Right kidney (tissue), 1 donor: ENCODE data around the gene PHKB.
"Not testable (repeated sequence)": the region's sequence is repeated elsewhere in the genome, so short reads cannot be mapped to it uniquely, and the experiment has no call there.

ENCODE experiments used
- DNase-seq: peaks from one replicate; pipeline ENCODE4 v3.0.0-alpha.2; 2016

Gene PHKB

DNA sequence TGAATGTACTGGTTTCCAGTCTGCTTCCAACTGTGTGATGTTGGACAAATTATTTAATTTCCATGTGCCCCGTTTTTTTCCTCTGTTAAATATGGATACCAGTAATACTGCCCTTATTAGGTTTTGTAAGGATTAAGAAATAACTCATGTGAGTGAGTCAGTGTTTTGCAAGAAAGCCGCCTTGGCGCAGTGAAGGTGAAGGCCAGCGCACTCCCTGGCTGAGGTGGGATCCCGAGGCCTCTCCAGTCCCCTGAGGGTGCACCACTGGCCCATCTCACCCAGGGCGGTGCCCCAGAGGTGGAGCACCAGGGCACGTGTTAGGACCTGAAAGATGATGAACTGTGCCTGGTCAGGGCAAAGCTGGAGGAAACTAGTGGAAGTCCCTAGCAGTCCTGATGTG, 43.5 kb downstream of the PHKB start:
- DNase-seq = no peak

DNA sequence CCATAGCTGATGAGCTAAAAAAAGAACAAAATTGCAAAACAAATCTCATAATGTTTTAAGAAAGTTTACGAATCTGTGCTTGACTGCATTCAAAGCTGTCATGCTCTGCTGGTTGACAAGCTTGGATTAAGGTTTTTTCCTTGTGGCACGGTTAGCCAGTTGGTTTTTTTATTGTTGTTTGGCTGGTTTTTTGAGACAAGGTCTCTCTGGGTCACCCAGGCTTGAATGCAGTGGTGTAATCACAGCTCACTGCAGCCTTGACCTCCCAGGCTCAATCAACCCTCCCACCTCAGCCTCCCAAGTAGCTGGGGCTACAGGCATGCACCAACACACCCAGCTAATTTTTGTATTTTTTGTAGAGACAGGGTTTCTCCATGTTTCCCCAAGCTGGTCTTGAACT, 45.7 kb downstream of the PHKB start:
- DNase-seq = no peak

DNA sequence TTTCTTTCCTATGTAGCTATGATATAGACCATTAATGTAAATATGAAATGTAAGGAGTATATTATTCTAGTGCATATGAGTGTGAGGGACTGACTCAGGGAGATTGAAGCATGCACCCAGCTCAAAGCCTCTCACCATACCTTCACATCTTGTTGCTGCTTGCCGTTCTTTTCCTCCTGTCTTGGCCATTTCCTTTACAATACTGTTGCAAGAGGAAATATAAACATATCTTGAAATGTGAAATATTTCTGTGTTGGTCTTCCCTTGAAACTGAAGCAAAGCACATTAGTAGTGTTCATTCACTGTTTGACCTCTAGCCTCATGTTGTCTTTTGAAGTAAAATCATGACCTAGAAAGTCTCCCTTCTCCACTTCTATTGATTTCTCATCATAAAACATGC, 46.6 kb downstream of the PHKB start:
- no peak for DNase-seq

DNA sequence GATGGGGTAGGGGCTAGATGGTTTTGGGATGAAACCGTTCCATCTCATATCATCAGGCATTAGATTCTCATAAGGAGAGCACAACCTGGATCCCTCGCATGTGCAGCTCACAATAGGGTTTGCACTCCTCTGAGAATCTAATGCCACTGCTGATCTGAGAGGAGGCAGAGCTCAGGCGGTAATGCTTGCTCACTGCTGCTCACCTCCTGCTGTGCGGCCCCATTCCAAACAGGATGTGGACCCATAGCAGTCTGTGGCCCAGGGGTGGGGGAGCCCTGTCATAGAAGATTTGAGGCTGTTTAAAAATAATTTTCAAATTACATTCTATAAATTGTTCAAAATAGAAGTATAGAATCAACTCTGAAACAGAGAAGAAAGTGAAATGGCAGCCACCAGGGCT, 50.8 kb downstream of the PHKB start:
- no peak for DNase-seq

DNA sequence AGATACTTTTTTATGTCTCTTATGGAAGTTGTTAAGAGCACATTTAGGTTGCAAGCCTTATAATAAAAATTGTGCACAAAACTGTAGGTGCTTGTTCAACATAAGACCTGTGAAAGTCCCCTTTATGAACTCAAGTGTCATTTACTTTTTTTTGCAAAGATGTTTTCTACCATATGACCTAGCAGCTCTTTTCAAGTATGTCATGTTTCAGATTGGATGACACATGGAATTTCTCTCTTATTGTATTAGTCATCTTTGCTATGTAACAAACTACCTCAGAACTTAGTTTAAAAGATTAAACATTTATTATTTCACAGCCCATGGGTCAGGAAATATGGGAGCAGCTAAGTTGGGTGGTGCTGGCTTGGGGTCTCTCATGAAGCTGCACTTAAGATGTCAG, 57.9 kb downstream of the PHKB start:
- no peak for DNase-seq

DNA sequence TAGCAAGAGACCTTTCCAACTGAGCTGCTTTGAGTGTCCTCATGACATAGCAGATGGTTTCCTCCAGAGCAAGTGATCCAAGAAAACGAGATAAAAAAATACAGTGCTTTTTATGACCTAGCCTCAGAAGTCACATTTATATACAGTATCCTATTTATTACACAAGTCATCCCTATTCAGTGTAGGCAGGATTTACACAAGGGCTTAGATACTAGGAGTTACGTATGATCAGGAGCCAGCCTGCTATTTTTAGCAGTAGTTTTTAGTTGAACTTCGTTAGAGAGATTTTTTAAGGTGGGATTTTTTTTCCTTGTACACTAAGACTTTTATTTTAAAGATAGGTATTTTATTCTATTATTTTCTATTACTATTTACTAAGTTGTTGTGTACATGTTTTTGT, 58.4 kb downstream of the PHKB start:
- DNase-seq = no peak

DNA sequence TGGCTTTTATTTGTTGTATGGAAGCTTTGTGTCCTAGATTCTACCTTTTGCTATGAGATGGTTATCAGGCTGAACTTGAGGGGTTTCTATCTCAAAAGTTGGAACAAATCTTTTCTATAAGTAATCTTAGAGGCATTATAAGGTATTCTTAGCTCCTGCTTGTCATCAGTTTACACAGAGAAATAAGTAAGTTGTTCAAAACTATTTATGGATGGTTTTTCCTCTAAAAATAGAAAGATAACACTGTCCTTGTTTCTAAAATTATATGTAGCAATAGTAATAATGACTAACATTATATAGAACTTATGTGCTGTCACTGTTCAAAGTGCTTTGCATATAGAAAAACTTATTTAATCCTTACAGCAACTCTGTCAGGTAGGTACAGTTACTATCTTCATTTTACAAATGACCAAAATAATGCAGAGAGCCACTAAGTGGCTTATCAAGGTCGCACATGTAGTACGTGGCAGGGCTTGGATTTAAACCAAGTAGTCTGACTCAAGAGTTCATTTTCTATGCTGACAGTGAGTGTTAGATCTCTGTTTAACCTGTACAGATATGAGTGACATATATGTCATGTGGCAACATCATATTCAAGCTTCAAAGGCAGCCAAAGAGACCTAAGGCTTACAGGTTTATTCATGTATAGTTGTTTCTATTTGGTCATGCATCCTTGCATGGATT, 59.0 kb downstream of the PHKB start:
- no peak for DNase-seq

DNA sequence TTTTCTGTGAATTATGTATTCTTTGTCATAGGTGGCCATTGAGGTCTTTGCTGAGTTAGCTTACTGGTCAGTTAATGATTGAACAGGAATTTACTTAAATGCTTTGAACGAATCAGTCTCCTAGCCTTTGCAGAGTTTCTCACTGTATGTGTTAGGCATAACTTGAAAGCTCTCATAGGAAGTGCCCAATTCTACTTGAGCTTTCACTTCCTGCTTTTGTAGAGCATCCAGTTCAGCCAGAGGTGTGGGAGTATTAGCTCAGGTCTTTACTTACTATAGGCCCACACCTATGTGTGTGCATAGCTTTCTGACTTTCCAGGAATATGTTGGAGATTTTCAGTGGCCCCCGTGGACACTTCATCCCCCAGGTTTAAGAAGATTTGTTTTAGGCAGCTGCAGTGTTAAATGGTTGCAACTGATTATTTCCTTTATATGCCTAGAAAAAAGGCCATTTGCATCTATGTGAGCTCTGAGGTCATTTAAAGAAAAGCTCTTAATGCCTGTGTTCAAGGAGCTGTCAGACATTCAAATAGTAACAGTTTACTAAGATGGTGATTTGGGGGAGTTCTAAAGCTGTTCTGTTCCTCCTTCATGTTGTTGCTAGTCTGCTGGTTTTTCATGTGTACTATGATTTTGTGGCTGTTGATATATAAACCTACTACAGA, 62.3 kb downstream of the PHKB start:
- no peak for DNase-seq

DNA sequence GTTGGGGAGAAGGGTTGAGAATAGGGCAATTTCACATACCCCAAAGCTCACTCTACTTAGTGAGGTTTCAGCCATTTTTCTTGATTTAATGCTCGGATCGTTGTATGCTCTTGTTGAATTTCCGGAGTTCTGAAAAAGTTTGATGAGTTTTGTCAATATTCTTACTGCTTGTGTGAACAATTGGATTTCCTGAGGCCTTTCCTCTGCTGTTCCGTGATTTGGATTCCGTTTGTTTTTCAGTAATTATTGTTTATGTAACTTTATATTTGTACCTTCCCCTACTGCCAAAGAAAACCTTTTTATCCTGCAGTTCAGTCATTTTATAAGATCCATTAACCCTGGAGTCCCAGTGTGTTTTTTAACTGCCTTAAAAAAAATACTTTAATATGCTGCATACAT, 62.9 kb downstream of the PHKB start:
- DNase-seq = no peak

DNA sequence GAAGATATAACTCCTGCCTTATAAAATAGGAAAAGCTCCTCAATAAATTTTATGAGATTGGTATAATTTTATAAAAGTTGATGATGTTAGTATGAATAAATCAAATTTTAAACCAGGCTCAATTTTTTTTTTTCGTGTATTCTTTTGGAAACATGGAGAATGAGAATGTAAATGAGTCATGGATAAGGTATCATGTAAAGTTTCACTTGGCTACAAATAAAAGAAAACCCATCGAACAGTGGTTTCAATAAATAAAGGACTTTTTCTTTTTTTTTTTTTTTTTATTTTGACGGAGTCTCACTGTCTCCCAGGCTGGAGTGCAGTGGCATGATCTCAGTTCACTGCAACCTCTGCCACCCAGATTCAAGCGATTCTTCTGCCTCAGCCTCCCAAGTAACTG, 67.3 kb downstream of the PHKB start:
- no peak for DNase-seq

DNA sequence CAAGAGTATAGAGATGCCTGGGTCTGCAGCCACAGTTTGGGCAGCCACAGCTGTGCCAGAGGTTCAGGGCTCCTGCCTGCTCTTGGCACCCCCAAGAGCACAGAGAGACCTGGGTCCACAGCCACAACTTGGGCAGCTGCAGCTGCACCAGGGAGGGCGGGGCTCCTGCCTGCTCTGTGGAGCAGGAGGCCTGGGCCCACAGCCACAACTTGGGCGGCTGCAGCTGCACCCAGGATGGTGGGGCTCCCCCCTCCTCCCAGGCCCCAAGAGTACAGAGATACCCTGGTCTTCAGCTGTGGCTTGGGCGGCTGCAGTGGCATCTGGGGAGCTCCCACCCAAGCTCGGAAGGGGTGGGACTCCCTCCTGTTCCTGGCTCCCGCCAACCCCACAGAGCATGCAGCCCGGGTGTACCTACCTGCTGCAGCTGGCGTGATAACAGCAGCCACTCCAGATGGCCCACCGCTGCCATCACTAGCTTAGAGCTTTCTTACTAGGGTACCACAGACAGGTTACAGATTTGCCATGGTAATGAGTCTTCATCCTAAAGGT, 72.7 kb downstream of the PHKB start:
- DNase-seq = no peak

DNA sequence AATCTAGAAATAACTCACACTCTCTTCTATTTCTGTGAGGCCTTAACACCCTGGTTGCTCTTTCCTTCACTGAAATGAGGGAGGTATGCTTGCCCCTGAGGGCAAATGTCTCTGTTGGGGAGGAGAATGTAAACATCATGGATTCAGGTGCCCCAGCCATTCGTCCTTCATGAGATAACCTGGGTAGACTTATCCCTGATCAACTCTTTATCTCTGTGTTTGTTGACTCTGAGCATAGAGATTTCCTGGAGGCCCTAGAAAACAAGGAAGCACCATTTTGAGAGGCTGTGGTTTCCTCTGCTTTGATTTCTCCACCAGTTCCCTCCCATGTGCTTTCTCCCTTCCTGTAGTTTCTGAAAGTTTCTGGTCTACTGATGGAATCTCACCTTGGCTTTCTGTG, 77.3 kb downstream of the PHKB start:
- no peak for DNase-seq

DNA sequence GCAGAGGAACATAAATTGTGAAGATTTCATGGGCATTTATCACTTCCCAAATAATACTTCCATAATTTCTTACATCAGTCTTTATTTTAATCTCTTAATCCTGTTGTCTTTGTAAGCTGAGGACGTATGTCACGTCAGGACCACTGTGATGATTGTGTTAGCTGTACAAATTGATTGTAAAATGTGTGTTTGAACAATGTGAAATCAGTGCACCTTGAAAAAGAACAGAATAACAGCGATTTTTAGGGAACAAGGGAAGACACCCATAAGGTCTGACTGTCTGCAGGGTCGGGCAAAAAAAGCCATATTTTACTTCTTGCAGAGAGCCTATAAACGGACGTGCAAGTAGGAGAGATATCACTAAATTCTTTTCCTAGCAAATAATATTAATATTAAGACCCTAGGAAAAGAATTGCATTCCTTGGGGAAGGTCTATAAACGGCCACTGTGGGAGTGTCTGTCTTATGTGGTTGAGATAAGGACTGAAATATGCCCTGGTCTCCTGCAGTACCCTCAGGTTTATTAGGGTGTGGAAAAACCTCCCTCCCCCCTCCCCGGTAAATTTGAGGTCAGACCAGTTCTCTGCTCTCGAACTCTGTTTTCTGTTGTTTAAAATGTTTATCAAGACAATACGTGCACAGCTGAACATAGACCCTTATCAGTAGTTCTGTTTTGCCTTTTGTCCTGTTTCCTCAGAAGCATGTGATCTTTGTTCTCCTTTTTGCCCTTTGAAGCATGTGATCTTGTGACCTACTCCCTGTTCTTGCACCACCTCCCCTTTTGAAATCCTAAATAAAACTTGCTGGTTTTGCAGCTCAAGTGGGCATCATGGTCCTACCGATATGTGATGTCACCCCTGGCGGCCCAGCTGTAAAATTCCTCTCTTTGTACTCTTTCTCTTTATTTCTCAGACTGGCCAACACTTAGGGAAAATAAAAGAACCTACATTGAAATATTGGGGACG, 78.9 kb downstream of the PHKB start:
- DNase-seq = not testable (repeated sequence)

DNA sequence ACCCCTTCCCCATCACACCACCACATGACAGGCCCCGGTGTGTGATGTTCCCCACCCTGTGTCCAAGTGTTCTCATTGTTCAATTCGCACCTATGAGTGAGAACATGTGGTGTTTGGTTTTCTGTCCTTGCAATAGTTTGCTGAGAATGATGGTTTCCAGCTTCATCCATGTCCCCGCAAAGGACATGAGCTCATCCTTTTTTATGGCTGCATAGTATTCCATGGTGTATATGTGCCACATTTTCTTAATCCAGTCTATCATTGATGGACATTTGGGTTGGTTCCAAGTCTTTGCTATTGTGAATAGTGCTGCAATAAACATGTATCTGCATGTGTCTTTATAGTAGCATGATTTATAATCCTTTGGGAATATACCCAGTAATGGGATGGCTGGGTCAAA, 80.0 kb downstream of the PHKB start:
- not testable (repeated sequence) for DNase-seq

DNA sequence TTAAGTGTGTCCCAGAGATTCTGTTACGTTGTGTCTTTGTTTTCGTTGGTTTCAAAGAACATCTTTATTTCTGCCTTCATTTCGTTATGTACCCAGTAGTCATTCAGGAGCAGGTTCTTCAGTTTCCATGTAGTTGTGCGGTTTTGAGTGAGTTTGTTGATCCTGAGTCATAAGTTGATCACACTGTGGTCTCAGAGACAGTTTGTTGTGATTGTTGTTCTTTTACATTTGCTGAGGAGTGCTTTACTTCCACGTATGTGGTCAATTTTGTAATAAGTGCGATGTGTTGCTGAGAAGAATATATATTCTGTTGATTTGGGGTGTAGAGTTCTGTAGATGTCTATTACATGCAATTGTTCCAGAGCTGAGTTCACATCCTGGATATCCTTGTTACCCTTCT, 83.1 kb downstream of the PHKB start:
- DNase-seq = not testable (repeated sequence)

DNA sequence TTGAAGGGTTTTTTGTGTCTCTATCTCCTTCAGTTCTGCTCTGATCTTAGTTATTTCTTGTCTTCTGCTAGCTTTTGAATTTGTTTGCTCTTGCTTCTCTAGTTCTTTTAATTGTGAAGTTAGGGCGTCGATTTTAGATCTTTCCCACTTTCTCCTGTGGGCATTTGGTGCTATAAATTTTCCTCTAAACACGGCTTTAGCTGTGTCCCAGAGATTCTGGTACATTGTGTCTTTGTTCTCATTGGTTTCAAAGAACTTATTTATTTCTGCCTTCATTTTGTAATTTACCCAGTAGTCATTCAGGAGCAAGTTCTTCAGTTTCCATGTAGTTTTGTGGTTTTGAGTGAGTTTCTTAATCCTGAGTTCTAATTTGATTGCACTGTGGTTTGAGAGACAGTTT, 90.1 kb downstream of the PHKB start:
- DNase-seq = not testable (repeated sequence)

DNA sequence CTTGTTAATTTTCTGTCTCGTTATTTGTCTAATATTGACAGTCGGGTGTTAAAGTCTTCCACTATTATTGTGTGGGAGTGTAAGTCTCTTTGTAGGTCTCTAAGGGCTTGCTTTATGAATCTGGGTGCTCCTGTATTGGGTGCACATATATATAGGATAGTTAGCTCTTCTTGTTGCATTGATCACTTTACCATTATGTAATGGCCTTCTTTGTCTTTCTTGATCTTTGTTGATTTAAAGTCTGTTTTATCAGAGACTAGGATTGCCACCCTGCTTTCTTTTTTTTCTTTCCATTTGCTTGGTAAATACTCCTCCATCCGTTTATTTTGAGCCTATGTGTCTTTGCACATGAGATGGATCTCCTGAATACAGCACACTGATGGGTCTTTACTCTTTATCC, 90.6 kb downstream of the PHKB start:
- DNase-seq = not testable (repeated sequence)

DNA sequence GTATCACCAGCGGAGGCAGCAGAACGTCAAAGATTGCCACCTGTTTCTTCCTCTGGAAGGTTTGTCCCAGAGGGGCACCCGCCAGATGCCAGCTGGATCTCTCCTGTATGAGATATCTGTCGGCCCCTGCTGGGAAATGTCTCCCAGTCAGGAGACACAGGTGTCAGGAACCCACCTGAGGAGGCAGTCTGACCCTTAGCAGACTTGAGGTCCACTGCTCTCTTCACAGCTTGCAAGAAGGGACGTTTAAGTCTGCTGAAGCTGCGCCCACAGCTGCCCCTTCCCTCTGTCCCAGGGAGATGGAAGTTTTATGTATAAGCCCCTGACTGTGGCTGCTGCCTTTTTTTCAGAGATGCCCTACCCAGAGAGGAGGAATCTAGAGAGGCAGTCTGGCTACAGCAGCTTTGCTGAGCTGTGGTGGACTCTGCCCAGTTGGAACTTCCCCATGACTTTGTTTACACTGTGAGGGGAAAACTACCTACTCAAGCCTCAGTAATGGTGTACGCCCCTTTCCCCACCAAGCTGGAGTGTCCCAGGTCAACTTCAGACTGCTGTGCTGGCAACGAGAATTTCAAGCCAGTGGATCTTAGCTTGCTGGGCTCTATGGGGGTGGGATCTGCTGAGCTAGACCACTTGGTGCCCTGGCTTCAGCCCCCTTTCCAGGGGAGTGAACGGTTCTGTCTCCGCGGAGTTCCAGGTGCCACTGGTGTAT, 92.9 kb downstream of the PHKB start:
- no peak for DNase-seq

DNA sequence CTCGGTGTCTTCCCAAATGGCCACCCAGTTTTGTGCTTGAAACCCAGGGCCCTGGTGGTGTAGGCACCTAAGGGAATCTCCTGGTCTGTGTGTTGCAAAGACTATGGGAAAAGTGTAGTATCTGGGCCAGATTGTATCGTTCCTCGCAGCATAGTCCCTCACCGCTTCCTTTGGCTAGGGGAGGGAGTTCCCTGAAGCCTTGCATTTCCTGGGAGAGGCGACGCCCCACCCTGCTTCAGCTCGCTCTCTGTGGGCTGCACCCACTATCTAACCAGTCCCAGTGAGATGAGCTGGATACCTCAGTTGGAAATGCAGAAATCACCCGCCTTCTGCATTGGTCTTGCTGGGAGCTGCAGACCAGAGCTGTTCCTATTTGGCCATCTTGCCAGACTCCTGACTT, 93.5 kb downstream of the PHKB start:
- not testable (repeated sequence) for DNase-seq

DNA sequence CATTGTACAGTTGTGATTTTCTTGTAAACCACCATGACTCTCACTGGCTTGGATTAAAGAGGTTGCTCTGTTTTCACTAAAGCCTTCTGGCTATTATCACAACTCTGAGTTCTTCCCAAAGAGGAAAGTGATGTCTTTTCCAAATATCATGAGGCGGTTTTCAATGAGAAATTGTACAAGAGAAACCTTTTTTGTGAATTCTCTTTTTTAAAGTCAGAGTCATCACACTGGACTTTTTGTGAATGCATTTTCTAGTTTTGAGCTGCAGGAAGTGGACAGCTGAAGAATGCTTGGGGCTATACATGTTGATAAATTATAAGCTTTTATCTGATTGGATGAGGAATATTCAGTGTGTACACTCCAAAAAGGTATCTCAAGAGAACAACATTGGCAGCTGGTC, 100.2 kb downstream of the PHKB start:
- no peak for DNase-seq

DNA sequence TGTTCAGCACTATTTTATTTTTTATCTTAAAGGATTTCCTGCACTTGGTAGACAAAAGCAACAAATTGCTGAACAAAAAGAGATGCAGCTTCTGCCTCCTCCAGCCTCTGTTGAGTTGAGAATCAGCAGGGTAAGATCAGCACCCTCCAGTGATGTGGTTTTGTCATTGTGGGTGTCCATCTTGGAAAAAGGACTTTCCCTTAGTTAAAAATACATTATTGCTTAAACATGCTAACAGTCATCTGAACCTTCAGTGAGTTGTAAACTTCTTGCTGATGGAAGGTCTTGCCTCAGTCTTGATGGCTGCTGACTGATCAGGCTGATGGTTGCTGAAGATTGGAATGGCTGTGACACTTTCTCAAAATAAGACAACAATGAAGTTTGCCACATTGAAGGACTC, 101.2 kb downstream of the PHKB start:
- no peak for DNase-seq

DNA sequence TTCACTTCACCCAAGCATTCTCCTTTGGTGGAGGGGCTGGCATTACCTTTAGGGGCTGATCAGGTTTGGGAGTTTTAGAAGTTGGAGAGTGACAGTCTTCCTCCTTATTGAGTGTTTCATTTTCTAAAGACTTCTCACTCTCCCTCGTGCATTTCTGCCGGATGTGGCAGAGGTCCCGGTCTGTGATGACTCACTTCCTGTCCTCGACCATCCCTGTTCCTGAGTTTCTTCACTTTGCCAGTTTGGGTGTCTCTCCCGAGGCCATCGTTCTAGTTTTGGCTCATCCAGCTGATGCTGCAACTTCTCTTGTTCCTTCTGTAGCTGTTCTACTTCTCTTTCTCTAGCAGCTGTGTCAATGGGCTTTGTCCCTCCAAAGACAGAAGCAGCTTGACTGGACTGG, 104.3 kb downstream of the PHKB start:
- no peak for DNase-seq
